Measurements from ENCODE around the gene PCDHGA9.

GRCh38 chr5:141382469-141383294 lies 19.9 kb upstream of the PCDHGA9 start, which contains the start of gene PCDHGA7:
- TF ChIP-seq CTCF (IDR thresholded peaks at IDR 0.05) (no peak), POLR2AphosphoS5 (IDR thresholded peaks at IDR 0.05) (no peak)

Measured in upper lobe of left lung (tissue), 4 donors.